Measurements from ENCODE around the gene PELI2. TPM values are rescaled to one million over a fixed set of nuclear protein-coding genes. Genes with fewer than 3 reads are reported as not detected.
A peak's percentile ranks its signal among the peaks of the same experiment; 100 is the strongest.

The PELI2 gene, protein sequence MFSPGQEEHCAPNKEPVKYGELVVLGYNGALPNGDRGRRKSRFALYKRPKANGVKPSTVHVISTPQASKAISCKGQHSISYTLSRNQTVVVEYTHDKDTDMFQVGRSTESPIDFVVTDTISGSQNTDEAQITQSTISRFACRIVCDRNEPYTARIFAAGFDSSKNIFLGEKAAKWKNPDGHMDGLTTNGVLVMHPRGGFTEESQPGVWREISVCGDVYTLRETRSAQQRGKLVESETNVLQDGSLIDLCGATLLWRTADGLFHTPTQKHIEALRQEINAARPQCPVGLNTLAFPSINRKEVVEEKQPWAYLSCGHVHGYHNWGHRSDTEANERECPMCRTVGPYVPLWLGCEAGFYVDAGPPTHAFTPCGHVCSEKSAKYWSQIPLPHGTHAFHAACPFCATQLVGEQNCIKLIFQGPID
- 2.7 TPM for polyA plus RNA-seq (2012; ENCODE audit: insufficient read depth, insufficient read length, low read depth)

GRCh38 chr14:56117765-56118610 lies at the start of gene PELI2:
Gene PELI2, plus strand, starts transcription at chr14:56118411. Its CDS starts 250 bp downstream, at chr14:56118661.
- Histone ChIP-seq H3K27me3 (peaks cover 35% of the 10 kb centered on the region), H3K36me3 (no peaks in the 10 kb centered on the region), H3K4me3 (ENCODE audit: low read depth, low read length) (peak within 1 kb of the TSS; percentile 67), H3K4me1 (no peaks in the 10 kb centered on the region; the same call in 1 of the 2 replicates), H3K9me3 (no peaks in the 10 kb centered on the region)
- peak; percentile 81 for DNase-seq
- TF ChIP-seq, protein P1, sequence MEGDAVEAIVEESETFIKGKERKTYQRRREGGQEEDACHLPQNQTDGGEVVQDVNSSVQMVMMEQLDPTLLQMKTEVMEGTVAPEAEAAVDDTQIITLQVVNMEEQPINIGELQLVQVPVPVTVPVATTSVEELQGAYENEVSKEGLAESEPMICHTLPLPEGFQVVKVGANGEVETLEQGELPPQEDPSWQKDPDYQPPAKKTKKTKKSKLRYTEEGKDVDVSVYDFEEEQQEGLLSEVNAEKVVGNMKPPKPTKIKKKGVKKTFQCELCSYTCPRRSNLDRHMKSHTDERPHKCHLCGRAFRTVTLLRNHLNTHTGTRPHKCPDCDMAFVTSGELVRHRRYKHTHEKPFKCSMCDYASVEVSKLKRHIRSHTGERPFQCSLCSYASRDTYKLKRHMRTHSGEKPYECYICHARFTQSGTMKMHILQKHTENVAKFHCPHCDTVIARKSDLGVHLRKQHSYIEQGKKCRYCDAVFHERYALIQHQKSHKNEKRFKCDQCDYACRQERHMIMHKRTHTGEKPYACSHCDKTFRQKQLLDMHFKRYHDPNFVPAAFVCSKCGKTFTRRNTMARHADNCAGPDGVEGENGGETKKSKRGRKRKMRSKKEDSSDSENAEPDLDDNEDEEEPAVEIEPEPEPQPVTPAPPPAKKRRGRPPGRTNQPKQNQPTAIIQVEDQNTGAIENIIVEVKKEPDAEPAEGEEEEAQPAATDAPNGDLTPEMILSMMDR (IDR thresholded peaks at IDR 0.05; ENCODE audit: low read depth, low read length): 0 out of 2 replicates have a peak, but pooled peaks have one; percentile 2

- Histone ChIP-seq H3K4me3 (ENCODE audit: low read depth, low read length) (no peak overlapping the region), H3K9me3 (no peaks in the 10 kb centered on the region), H3K4me1 (no peaks in the 10 kb centered on the region), H3K27me3 (no peaks in the 10 kb centered on the region), H3K36me3 (no peaks in the 10 kb centered on the region)
- no peak for DNase-seq
- TF ChIP-seq, protein P1 (IDR thresholded peaks at IDR 0.05; ENCODE audit: low read depth, low read length): no peak
Measured at GRCh38 chr14:56073799-56074198, 44.4 kb upstream of the PELI2 start.

DNA sequence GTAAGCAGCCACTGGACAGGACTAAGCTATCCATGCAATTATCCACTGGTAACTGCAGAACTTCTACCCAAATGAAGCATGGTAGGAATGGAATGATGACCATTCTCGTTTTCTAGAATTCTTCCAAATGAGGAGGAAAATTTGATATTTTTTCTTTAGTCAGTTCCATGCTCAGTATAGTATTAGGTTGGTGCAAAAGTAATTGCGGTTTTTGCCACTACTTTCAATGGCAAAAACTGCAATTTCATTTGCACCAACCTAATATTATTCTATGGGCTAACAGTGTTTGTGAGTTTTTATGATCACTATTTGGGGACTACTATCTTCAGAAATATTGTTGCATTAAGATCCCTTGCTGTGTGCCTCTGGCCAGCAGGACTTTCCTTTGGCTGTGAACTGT lies 42.9 kb upstream of the PELI2 start:
- Histone ChIP-seq H3K4me3 (ENCODE audit: low read depth, low read length) (no peak overlapping the region), H3K36me3 (no peaks in the 10 kb centered on the region), H3K4me1 (no peaks in the 10 kb centered on the region), H3K27me3 (no peaks in the 10 kb centered on the region), H3K9me3 (no peaks in the 10 kb centered on the region)
- no peak for DNase-seq
- TF ChIP-seq, protein P1 (IDR thresholded peaks at IDR 0.05; ENCODE audit: low read depth, low read length): no peak

DNA sequence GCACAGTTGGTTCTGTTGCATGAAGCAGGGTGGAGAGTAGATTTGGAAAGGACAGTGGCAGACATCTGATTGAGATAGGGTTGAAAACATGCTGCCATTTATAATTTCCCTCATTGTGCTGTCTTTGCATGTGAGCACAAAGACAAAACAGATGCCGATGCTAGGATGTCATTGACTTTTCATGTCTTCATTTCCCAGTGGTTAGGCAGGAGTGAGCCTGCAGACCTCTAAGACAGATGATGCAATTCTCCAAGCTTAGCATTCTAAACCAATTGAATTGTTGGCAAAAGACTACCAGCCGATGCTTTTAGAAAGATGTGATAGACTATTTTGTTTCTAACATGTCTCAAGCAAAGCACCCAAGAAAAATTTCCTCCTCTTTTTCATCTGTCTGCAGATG lies 37.1 kb upstream of the PELI2 start:
- H3K27me3 ChIP-seq: no peaks in the 10 kb centered on the region
- no peak overlapping the region for H3K4me3 ChIP-seq (ENCODE audit: low read depth, low read length)
- no peaks in the 10 kb centered on the region for H3K9me3 ChIP-seq
- no peak for DNase-seq
- no peaks in the 10 kb centered on the region for H3K36me3 ChIP-seq
- TF ChIP-seq, protein P1 (IDR thresholded peaks at IDR 0.05; ENCODE audit: low read depth, low read length): no peak
- no peaks in the 10 kb centered on the region for H3K4me1 ChIP-seq

DNA sequence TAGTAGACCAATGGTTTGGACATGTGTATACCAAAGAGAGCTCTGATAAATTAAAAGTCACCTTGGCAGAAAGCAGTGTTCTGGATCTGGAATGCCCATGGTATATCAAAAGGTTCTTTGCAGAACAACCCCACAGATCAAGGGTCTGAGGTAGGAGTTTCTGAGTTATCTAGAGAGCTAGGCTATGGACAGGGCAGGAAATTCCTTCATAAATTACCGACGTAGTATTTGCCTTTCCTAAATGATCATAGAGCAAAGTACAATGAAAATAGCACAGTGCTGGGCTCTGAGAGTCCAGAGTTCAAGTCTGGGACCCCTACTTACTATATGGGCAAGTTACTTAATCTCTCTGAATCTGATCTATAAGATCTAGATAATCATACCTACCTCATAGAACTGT lies 35.3 kb upstream of the PELI2 start:
- no peak for DNase-seq
- no peaks in the 10 kb centered on the region for H3K4me1 ChIP-seq
- H3K4me3 ChIP-seq (ENCODE audit: low read depth, low read length): no peak overlapping the region
- TF ChIP-seq, protein P1 (IDR thresholded peaks at IDR 0.05; ENCODE audit: low read depth, low read length): no peak
- H3K27me3 ChIP-seq: no peaks in the 10 kb centered on the region
- no peaks in the 10 kb centered on the region for H3K36me3 ChIP-seq
- H3K9me3 ChIP-seq: no peaks in the 10 kb centered on the region

All from BE2C (cell line).